Neural progenitor cell (in vitro differentiated cells): Measurements from ENCODE around the gene DGUOK. TPM values are rescaled to one million over a fixed set of nuclear protein-coding genes. Genes with fewer than 3 reads are reported as not detected.

Experiments
- DNase-seq: peaks from one replicate; pipeline ENCODE4 v3.0.0-alpha.2; 2016; ENCODE audit warnings: low spot score
- H2AFZ ChIP-seq: fragments of 200-600 bp; sonication (generic); replicated peaks from 2 replicates; pipeline ENCODE4 v1.6.1; 2016; ENCODE audit warnings: antibody characterized with exemption
- H3F3A ChIP-seq: fragments of 200-600 bp; sonication (generic); 2 replicates; pipeline ENCODE4 v1.6.1; 2016; ENCODE audit warnings: antibody characterized with exemption, low read depth
- H3K27ac ChIP-seq: fragments of 200-600 bp; sonication (generic); 2 replicates; pipeline ENCODE4 v1.5.1; 2016; ENCODE audit warnings: mild to moderate bottlenecking
- H3K27me3 ChIP-seq: fragments of 200-600 bp; sonication (generic); 2 replicates; pipeline ENCODE4 v1.6.1; 2016; ENCODE audit warnings: mild to moderate bottlenecking, moderate library complexity
- H3K36me3 ChIP-seq: fragments of 200-600 bp; sonication (generic); 2 replicates; pipeline ENCODE4 v1.5.1; 2016
- H3K4me1 ChIP-seq: fragments of 200-600 bp; sonication (generic); 2 replicates; pipeline ENCODE4 v1.6.1; 2016; ENCODE audit warnings: mixed run types
- H3K4me2 ChIP-seq: fragments of 200-600 bp; sonication (generic); 2 replicates; pipeline ENCODE4 v1.6.1; 2016
- H3K4me3 ChIP-seq: fragments of 200-600 bp; sonication (generic); 2 replicates; pipeline ENCODE4 v1.5.1; 2016
- H3K79me2 ChIP-seq: fragments of 200-600 bp; sonication (generic); 2 replicates; pipeline ENCODE4 v1.6.1; 2016; ENCODE audit warnings: low read depth
- H3K9ac ChIP-seq: fragments of 200-600 bp; sonication (generic); 2 replicates; pipeline ENCODE4 v1.6.1; 2016
- H3K9me3 ChIP-seq: fragments of 200-600 bp; sonication (generic); 2 replicates; pipeline ENCODE4 v1.5.1; 2016; ENCODE audit warnings: low read depth
- H4K20me1 ChIP-seq: fragments of 200-600 bp; sonication (generic); 2 replicates; pipeline ENCODE4 v1.6.1; 2016; ENCODE audit warnings: low read depth
- H3K27ac Mint-ChIP-seq: 3 replicates; pipeline ENCODE4 v1.8.0; 2021; ENCODE audit warnings: mixed read lengths
- H3K27me3 Mint-ChIP-seq: 2 replicates; pipeline ENCODE4 v1.8.0; 2022; ENCODE audit warnings: low read depth, mild to moderate bottlenecking, inconsistent platforms, moderate library complexity, mixed read lengths; ENCODE audit not compliant: insufficient read depth
- H3K36me3 Mint-ChIP-seq: 3 replicates; pipeline ENCODE4 v1.8.0; 2021; ENCODE audit warnings: mixed read lengths
- H3K4me1 Mint-ChIP-seq: 3 replicates; pipeline ENCODE4 v1.8.0; 2021; ENCODE audit warnings: mixed read lengths
- H3K4me3 Mint-ChIP-seq: 3 replicates; pipeline ENCODE4 v1.8.0; 2021; ENCODE audit warnings: mild to moderate bottlenecking, moderate library complexity, mixed read lengths
- H3K9me3 Mint-ChIP-seq: 3 replicates; pipeline ENCODE4 v1.8.0; 2020; ENCODE audit warnings: mixed read lengths
- EZH2 ChIP-seq: fragments of 200-600 bp; sonication (generic); IDR thresholded peaks from 2 replicates; pipeline ENCODE4 v1.6.1; 2017; ENCODE audit warnings: antibody characterized with exemption, mild to moderate bottlenecking, moderate library complexity
- EZH2phosphoT487 ChIP-seq: fragments of 200-600 bp; sonication (generic); IDR thresholded peaks from 2 replicates; pipeline ENCODE4 v1.6.1; 2017; ENCODE audit warnings: antibody characterized with exemption
- total RNA-seq: library from RNA; depleted of rRNA; stranded (reverse); fragments of >200 nt; gene quantifications from 2 replicates; pipeline ENCODE4 v1.2.3, GENCODE V29; 2015; ENCODE audit warnings: low replicate concordance
- TF ChIP-seq, protein P1 (sequence below): fragments of 200-600 bp; sonication (generic); IDR thresholded peaks from 2 replicates; pipeline ENCODE4 v1.5.1; 2017; ENCODE audit warnings: antibody characterized with exemption, mild to moderate bottlenecking

DGUOK gene
- total RNA-seq, 1 donor from 2014 or later: 79.0 TPM

DNA sequence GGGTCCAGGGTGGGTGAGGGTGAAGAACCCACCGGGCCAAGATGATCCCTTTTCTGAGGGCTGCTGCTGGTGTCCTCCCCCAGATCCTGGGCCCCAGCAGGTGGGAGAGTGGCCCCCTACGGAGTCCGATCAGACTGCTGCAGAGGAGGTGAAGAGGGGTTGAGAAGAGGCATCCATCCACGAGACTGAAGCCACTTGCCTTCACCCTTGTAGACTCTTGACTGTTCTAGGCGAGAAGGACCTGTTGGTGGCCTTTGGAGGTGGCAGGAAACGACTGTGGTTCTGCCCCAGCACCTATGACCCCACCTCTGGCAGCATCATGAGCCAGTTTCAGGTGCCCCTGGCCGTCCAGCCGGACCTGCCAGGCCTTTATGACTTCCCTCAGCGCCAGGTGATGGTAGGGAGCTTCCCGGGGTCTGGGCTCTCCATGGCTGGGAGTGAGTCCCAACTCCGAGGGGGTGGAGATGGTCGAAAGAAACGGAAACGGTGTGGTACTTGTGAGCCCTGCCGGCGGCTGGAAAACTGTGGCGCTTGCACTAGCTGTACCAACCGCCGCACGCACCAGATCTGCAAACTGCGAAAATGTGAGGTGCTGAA, 59.5 kb downstream of the DGUOK start:
- Histone ChIP-seq H3K27me3 (peaks cover 49% of the 10 kb centered on the region), H3K4me1 (peaks cover 37% of the 10 kb centered on the region), H3F3A (peaks cover 44% of the 10 kb centered on the region), H3K79me2 (peaks cover 54% of the 10 kb centered on the region), H3K4me3 (peak overlapping the region; percentile 53), H3K9ac (no peak overlapping the region), H2AFZ (no peak overlapping the region), H4K20me1 (peaks cover 73% of the 10 kb centered on the region), H3K4me2 (peak overlapping the region; percentile 81), H3K9me3 (no peaks in the 10 kb centered on the region), H3K36me3 (no peaks in the 10 kb centered on the region), H3K27ac (no peak overlapping the region)
- TF ChIP-seq EZH2: no peak
- TF ChIP-seq EZH2phosphoT487: no peak
- TF ChIP-seq, protein P1, sequence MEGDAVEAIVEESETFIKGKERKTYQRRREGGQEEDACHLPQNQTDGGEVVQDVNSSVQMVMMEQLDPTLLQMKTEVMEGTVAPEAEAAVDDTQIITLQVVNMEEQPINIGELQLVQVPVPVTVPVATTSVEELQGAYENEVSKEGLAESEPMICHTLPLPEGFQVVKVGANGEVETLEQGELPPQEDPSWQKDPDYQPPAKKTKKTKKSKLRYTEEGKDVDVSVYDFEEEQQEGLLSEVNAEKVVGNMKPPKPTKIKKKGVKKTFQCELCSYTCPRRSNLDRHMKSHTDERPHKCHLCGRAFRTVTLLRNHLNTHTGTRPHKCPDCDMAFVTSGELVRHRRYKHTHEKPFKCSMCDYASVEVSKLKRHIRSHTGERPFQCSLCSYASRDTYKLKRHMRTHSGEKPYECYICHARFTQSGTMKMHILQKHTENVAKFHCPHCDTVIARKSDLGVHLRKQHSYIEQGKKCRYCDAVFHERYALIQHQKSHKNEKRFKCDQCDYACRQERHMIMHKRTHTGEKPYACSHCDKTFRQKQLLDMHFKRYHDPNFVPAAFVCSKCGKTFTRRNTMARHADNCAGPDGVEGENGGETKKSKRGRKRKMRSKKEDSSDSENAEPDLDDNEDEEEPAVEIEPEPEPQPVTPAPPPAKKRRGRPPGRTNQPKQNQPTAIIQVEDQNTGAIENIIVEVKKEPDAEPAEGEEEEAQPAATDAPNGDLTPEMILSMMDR: no peak
- Mint-ChIP-seq H3K27ac (peak overlapping the region; percentile 90), H3K9me3 (no peaks in the 10 kb centered on the region), H3K4me1 (peaks cover 50% of the 10 kb centered on the region), H3K36me3 (peaks cover 24% of the 10 kb centered on the region), H3K4me3 (peak overlapping the region; percentile 91), H3K27me3 (peaks cover 27% of the 10 kb centered on the region)
- no peak for DNase-seq

- H3K4me1 ChIP-seq: peaks cover 37% of the 10 kb centered on the region
- H3K79me2 ChIP-seq: peaks cover 56% of the 10 kb centered on the region
- H3F3A ChIP-seq: peaks cover 33% of the 10 kb centered on the region
- no peak overlapping the region for H3K9ac ChIP-seq
- peaks cover 22% of the 10 kb centered on the region for H3K27me3 Mint-ChIP-seq
- no peak overlapping the region for H3K27ac ChIP-seq
- H3K4me2 ChIP-seq: peak overlapping the region; percentile 67
- peaks cover 28% of the 10 kb centered on the region for H3K36me3 Mint-ChIP-seq
- TF ChIP-seq, protein P1: no peak
- peaks cover 61% of the 10 kb centered on the region for H4K20me1 ChIP-seq
- no peak overlapping the region for H3K4me3 ChIP-seq
- peak overlapping the region; percentile 91 for H3K4me3 Mint-ChIP-seq
- H3K27me3 ChIP-seq: peaks cover 38% of the 10 kb centered on the region
- DNase-seq: peak; percentile 54
- H3K4me1 Mint-ChIP-seq: peaks cover 43% of the 10 kb centered on the region
- H3K36me3 ChIP-seq: no peaks in the 10 kb centered on the region
- H3K27ac Mint-ChIP-seq: no peak overlapping the region
- H3K9me3 ChIP-seq: no peaks in the 10 kb centered on the region
- H2AFZ ChIP-seq: no peak overlapping the region
- no peaks in the 10 kb centered on the region for H3K9me3 Mint-ChIP-seq
Measured at GRCh38 chr2:73987109-73987947, 60.6 kb downstream of the DGUOK start.

GRCh38 chr2:73987948-73988700, 61.4 kb downstream of the DGUOK start:
- Histone ChIP-seq H3K27ac (no peak overlapping the region), H3K36me3 (no peaks in the 10 kb centered on the region), H3K4me1 (peaks cover 37% of the 10 kb centered on the region), H3K9ac (no peak overlapping the region), H3F3A (peaks cover 25% of the 10 kb centered on the region), H3K4me2 (peak overlapping the region; percentile 67), H3K27me3 (peaks cover 30% of the 10 kb centered on the region), H3K4me3 (peak overlapping the region; percentile 3), H3K9me3 (no peaks in the 10 kb centered on the region), H4K20me1 (peaks cover 56% of the 10 kb centered on the region), H3K79me2 (peaks cover 56% of the 10 kb centered on the region), H2AFZ (no peak overlapping the region)
- Mint-ChIP-seq H3K36me3 (peaks cover 28% of the 10 kb centered on the region), H3K4me1 (peaks cover 43% of the 10 kb centered on the region), H3K9me3 (no peaks in the 10 kb centered on the region), H3K4me3 (peak overlapping the region; percentile 91), H3K27me3 (peaks cover 16% of the 10 kb centered on the region), H3K27ac (no peak overlapping the region)
- TF ChIP-seq, protein P1: no peak
- TF ChIP-seq EZH2phosphoT487: no peak
- no peak for DNase-seq
